CD4-positive, alpha-beta T cell treated with Interleukin-1 beta for 1 hour (primary cell): ENCODE measurements around the gene TM9SF4.
"Not testable (repeated sequence)": the region's sequence is repeated elsewhere in the genome, so short reads cannot be mapped to it uniquely, and the experiment has no call there.

ENCODE experiments used
- DNase-seq, 2 donors: peaks; one replicate each; pipeline ENCODE4 v3.0.0-alpha.2; 2020 to 2022

TM9SF4 gene

GRCh38 chr20:32158943-32159660, 49.6 kb downstream of the TM9SF4 start:
- no peak for DNase-seq

GRCh38 chr20:32159766-32160221, 50.3 kb downstream of the TM9SF4 start:
- DNase-seq, result no peak

GRCh38 chr20:32160341-32160740, 50.8 kb downstream of the TM9SF4 start:
- DNase-seq, result no peak

- no peak for DNase-seq
Measured at GRCh38 chr20:32162351-32162750, 52.8 kb downstream of the TM9SF4 start.

- no peak for DNase-seq
Measured at GRCh38 chr20:32163951-32164350, 54.4 kb downstream of the TM9SF4 start.

GRCh38 chr20:32164984-32165735, 55.6 kb downstream of the TM9SF4 start:
- DNase-seq, result no peak

- no peak for DNase-seq
Measured at GRCh38 chr20:32165836-32166545, 56.5 kb downstream of the TM9SF4 start.

GRCh38 chr20:32167552-32167951, 58.0 kb downstream of the TM9SF4 start:
- no peak for DNase-seq

- DNase-seq, result no peak
Measured at GRCh38 chr20:32168184-32168910, 58.8 kb downstream of the TM9SF4 start.

- not testable (repeated sequence) for DNase-seq
Measured at GRCh38 chr20:32177696-32178095, 68.2 kb downstream of the TM9SF4 start.

GRCh38 chr20:32179515-32179914, 70.0 kb downstream of the TM9SF4 start:
- no peak for DNase-seq

GRCh38 chr20:32179934-32180333, 70.4 kb downstream of the TM9SF4 start:
- no peak for DNase-seq

GRCh38 chr20:32181606-32182005, 72.1 kb downstream of the TM9SF4 start:
- no peak for DNase-seq

- no peak for DNase-seq
Measured at GRCh38 chr20:32183947-32184635, 74.6 kb downstream of the TM9SF4 start.

- no peak for DNase-seq
Measured at GRCh38 chr20:32184961-32185603, 75.6 kb downstream of the TM9SF4 start.

- no peak for DNase-seq
Measured at GRCh38 chr20:32186506-32186905, 77.0 kb downstream of the TM9SF4 start.

GRCh38 chr20:32188376-32189122, 79.0 kb downstream of the TM9SF4 start:
- no peak for DNase-seq

- no peak for DNase-seq
Measured at GRCh38 chr20:32189123-32189410, 79.6 kb downstream of the TM9SF4 start.

GRCh38 chr20:32189691-32190615, 80.4 kb downstream of the TM9SF4 start:
- peak; percentile 35 to 37 for DNase-seq
